ENCODE measurements around the gene ADAMTSL5. TPM values are rescaled to one million over a fixed set of nuclear protein-coding genes. Genes with fewer than 3 reads are reported as not detected.
"Not testable (repeated sequence)": the region's sequence is repeated elsewhere in the genome, so short reads cannot be mapped to it uniquely, and the experiment has no call there.

ADAMTSL5 gene
- total RNA-seq, 1 experiment from 2014 or later, result 9.6 TPM

DNA sequence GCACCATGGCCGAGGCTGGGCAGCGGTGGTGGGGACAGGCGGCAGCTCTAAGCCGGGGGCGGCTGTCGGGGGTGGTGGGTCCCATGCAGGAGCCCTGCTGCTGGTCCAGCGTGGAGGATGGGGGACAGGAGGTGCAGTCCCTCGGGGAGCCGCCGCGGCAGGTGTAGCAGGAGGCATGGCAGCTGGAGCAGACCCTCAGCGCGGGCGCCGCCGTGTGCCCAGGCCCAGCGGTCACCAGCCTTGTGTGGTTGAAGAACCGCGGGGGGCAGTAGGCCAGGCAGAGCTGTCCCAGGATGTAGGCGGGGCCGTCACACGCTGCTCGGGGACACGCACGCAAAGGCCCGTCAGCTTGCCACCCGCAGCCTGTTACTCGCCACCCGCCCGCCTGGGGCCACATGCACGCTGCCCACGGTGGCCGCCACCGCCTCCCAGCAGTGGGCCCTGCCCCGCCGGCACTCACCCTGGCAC lies 30.9 kb downstream of the ADAMTSL5 start:
- Mint-ChIP-seq H3K27me3 (ENCODE audit: unreplicated experiment) (peaks cover 15% of the 10 kb centered on the region), H3K9me3 (ENCODE audit: low read depth, unreplicated experiment) (no peaks in the 10 kb centered on the region), H3K4me1 (ENCODE audit: low read depth, unreplicated experiment) (no peaks in the 10 kb centered on the region), H3K36me3 (ENCODE audit: insufficient read depth, unreplicated experiment) (peaks cover 26% of the 10 kb centered on the region), H3K4me3 (ENCODE audit: low read depth, unreplicated experiment) (no peak overlapping the region), H3K27ac (ENCODE audit: unreplicated experiment) (no peak overlapping the region)
- no peak for DNase-seq
- intact Hi-C loops (cut with micrococcal nuclease; ENCODE audit: unreplicated experiment), result no loop called here
- BruUV-seq (replicated peaks), result no TSS peak
- TF ChIP-seq, protein P1, sequence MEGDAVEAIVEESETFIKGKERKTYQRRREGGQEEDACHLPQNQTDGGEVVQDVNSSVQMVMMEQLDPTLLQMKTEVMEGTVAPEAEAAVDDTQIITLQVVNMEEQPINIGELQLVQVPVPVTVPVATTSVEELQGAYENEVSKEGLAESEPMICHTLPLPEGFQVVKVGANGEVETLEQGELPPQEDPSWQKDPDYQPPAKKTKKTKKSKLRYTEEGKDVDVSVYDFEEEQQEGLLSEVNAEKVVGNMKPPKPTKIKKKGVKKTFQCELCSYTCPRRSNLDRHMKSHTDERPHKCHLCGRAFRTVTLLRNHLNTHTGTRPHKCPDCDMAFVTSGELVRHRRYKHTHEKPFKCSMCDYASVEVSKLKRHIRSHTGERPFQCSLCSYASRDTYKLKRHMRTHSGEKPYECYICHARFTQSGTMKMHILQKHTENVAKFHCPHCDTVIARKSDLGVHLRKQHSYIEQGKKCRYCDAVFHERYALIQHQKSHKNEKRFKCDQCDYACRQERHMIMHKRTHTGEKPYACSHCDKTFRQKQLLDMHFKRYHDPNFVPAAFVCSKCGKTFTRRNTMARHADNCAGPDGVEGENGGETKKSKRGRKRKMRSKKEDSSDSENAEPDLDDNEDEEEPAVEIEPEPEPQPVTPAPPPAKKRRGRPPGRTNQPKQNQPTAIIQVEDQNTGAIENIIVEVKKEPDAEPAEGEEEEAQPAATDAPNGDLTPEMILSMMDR (IDR thresholded peaks at IDR 0.05; ENCODE audit: unreplicated experiment), result no peak
- CTCF ChIA-PET, result no interaction called here

DNA sequence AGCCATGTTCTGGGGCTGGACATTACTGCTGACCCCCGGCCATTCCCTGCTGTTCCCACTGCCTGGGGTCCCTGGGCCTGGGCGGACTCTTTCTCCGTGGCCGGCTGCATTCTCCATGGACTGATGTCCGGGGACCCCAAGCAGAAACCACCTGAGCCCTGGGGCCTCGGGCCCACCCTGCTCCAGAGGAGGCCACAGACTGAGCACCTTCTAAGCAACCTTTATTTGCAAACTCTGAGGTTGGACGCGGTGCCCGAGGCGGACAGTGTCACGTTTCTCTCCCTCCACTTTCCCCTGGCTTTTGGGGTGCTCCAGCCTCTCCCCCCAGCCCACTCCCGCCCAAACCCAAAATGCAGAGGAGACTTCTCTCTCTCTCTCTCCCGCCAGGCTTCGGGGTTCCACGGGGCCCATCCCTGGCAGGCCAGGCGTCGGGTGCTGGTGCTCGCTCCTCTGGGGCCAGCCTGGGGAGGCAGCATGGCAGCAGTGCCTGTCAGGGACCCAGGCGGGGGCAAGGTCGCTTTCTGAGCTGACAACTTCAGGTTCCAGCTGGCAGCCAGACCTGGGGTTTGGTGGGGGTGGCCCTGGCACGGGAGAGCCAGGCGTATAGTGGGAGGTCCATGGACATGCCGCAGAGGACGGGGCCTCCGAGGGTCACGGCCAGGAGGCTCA lies 31.5 kb downstream of the ADAMTSL5 start:
- H3K36me3 Mint-ChIP-seq (ENCODE audit: insufficient read depth, unreplicated experiment), result peaks cover 27% of the 10 kb centered on the region
- no peak overlapping the region for H3K4me3 Mint-ChIP-seq (ENCODE audit: low read depth, unreplicated experiment)
- DNase-seq, result no peak
- no peak overlapping the region for H3K27ac Mint-ChIP-seq (ENCODE audit: unreplicated experiment)
- no TSS peak for BruUV-seq (replicated peaks)
- TF ChIP-seq, protein P1 (IDR thresholded peaks at IDR 0.05; ENCODE audit: unreplicated experiment), result no peak
- intact Hi-C loops (cut with micrococcal nuclease; ENCODE audit: unreplicated experiment), result no loop called here
- CTCF ChIA-PET, result no interaction called here
- peaks cover 15% of the 10 kb centered on the region for H3K27me3 Mint-ChIP-seq (ENCODE audit: unreplicated experiment)
- H3K4me1 Mint-ChIP-seq (ENCODE audit: low read depth, unreplicated experiment), result no peaks in the 10 kb centered on the region
- no peaks in the 10 kb centered on the region for H3K9me3 Mint-ChIP-seq (ENCODE audit: low read depth, unreplicated experiment)

DNA sequence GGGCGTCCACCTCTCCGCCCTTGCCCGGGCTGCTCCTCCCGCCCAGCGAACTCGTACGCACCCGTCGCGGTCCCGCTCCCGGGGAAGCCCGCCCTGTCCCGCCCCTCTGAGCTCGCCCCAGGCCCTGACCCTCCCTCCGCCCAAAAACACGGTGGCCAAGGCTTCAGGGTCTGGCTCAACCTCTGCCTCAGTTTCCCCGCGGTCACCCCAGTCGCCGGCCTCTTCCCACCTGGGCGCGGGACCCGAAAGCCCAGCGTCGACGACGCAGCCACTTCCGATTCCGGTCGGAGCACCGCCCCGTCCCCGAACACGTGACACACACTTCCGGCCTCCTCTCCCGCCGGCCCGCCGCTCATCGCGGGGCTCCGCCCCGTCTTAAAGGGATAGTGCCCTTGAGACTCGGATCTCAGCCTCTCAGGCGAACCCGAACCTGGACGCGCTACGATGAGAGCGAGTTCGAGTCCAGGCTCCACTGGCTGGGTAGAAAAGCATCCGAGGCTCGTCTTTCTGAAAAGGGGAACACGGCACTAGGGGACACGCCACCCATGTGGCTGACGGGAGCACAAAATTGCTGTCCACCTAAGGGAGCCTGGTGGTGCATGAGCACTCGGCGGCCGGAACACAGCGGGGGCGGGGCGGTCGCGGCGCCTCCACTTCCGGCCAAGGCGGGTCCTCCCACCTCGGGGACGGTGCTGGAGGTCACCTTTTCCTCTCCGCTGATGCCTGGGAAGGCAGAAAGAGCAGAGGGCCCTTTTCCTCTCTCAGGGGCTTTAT lies 33.7 kb downstream of the ADAMTSL5 start, which contains the start of gene C19orf25:
Gene C19orf25 (minus strand): TSS at position 282 of the 774 bp plus-strand sequence. CDS start 312 bp downstream, outside the sequence.
- TF ChIP-seq, protein P1 (IDR thresholded peaks at IDR 0.05; ENCODE audit: unreplicated experiment), result no peak
- peaks cover 27% of the 10 kb centered on the region for H3K36me3 Mint-ChIP-seq (ENCODE audit: insufficient read depth, unreplicated experiment)
- H3K4me3 Mint-ChIP-seq (ENCODE audit: low read depth, unreplicated experiment), result peak within 1 kb of the TSS; percentile 91
- H3K27ac Mint-ChIP-seq (ENCODE audit: unreplicated experiment), result peak within 1 kb of the TSS; percentile 74
- H3K27me3 Mint-ChIP-seq (ENCODE audit: unreplicated experiment), result peaks cover 15% of the 10 kb centered on the region
- peak; percentile 89 for DNase-seq
- intact Hi-C loops (cut with micrococcal nuclease; ENCODE audit: unreplicated experiment), result no loop called here
- no peaks in the 10 kb centered on the region for H3K4me1 Mint-ChIP-seq (ENCODE audit: low read depth, unreplicated experiment)
- no peaks in the 10 kb centered on the region for H3K9me3 Mint-ChIP-seq (ENCODE audit: low read depth, unreplicated experiment)
- no TSS peak for BruUV-seq (replicated peaks)
- CTCF ChIA-PET, result no interaction called here

DNA sequence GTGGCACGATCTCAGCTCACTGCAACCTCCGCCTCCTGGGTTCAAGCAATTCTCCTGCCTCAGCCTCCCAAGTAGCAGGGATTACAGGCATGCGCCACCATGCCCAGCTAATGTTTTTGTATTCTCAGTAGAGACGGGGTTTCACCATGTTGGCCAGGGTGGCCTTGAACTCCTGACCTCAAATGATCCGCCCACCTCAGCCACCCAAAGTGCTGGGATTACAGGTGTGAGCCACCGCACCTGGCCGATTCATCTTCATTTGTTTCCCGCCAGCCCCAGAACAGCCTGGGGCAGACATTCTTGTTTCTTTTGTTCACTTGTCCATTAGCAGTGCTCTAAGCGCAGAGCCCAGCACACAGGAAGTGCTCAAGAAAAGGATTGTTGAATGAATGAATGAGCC lies 35.8 kb downstream of the ADAMTSL5 start:
- DNase-seq; CTCF ChIA-PET; H3K9me3 Mint-ChIP-seq (ENCODE audit: low read depth, unreplicated experiment); H3K27ac Mint-ChIP-seq (ENCODE audit: unreplicated experiment); intact Hi-C loops (cut with micrococcal nuclease; ENCODE audit: unreplicated experiment); H3K4me1 Mint-ChIP-seq (ENCODE audit: low read depth, unreplicated experiment); BruUV-seq (replicated peaks): not testable (repeated sequence)
- Mint-ChIP-seq H3K27me3 (ENCODE audit: unreplicated experiment) (peaks cover 15% of the 10 kb centered on the region), H3K4me3 (ENCODE audit: low read depth, unreplicated experiment) (peak overlapping the region; percentile 91), H3K36me3 (ENCODE audit: insufficient read depth, unreplicated experiment) (peaks cover 33% of the 10 kb centered on the region)
